SH-SY5Y (cell line): ENCODE measurements around the gene BARX1.

Experiments used
- GATA2 ChIP-seq: IDR thresholded peaks from 2 replicates; pipeline ENCODE4 v1.6.1; 2011; ENCODE audit warnings: mild to moderate bottlenecking, low read depth, low read length
- GATA3 ChIP-seq: IDR thresholded peaks from 2 replicates; pipeline ENCODE4 v1.6.1; 2011; ENCODE audit warnings: low read depth, mild to moderate bottlenecking, low read length, moderate library complexity

BARX1 gene

DNA sequence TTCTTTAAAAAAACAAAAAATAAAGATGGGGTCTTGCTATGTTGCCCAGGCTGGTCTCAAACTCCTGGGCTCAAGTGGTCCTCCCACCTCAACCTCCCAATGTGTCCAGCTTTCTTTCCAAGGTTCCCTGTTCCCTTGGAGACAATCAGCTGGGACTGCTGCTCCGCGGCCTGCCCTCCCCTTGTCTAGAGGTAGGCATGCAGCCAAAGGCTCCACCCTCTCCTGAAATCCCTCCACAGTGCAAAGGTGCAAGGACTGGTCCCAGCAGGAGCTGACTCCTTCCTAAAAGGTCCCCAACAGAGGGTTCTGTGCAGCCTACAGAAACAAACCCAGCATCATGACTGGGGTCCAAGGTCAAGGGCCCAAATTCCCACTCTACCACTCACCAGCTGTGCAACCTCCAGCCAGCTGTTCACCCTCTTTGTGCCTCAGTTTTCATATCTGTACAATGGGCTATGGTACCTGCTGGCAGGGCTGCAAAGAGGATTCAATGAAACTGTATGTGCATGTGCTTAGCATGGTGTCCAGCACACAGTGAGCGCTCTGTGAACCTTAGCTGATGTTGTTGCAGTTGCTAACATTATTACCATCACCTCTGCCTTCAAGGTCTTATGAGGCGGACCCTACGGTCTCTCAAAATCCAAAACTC is 47.5 kb downstream of the BARX1 start:
- no peak for TF ChIP-seq GATA3
- TF ChIP-seq GATA2, result no peak

GRCh38 chr9:93906195-93906880 is 48.8 kb downstream of the BARX1 start:
- no peak for TF ChIP-seq GATA2

- TF ChIP-seq GATA2, result no peak
- TF ChIP-seq GATA3, result no peak
Observed at GRCh38 chr9:93905473-93906133, 49.6 kb downstream of the BARX1 start.

DNA sequence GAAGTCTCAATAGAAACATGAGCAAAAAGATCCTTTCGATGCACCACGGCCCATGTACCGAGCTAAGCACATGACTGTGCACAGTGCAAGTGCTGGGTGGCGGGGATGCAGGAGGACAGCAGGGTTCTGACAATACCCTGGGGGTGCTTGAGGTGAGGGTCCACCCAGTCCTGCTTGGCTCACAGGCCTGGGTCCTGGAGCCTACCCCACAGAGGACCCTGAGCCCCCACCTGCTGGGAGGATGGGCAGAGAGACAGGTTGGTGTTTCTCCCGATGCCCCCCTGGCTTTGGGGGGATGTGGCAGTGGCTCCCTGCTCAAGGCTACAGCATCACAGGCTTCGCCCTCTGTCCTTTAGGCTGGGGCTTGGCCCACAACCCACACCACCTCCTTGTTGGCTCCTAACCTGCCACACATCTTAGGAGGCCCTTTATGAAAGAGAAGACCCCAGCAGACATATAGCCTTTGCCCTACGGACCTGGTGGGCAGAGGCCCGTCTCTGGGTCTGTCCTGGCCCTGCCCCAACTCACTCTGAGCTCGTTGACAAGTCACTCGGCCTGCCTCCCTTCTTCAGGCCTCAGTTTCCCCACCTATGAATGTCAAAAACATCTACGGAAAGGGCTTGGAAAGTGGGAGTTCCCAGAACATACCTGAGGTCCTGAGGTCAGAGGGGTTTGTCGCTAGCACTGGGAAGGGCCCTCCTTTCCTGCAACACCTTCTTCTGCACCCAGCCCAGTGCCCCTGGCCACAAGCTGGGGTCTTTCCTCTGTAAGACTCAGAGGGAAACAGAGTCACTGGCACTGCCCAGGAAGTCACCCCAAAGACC is 50.3 kb downstream of the BARX1 start:
- no peak for TF ChIP-seq GATA2
- TF ChIP-seq GATA3, result no peak

DNA sequence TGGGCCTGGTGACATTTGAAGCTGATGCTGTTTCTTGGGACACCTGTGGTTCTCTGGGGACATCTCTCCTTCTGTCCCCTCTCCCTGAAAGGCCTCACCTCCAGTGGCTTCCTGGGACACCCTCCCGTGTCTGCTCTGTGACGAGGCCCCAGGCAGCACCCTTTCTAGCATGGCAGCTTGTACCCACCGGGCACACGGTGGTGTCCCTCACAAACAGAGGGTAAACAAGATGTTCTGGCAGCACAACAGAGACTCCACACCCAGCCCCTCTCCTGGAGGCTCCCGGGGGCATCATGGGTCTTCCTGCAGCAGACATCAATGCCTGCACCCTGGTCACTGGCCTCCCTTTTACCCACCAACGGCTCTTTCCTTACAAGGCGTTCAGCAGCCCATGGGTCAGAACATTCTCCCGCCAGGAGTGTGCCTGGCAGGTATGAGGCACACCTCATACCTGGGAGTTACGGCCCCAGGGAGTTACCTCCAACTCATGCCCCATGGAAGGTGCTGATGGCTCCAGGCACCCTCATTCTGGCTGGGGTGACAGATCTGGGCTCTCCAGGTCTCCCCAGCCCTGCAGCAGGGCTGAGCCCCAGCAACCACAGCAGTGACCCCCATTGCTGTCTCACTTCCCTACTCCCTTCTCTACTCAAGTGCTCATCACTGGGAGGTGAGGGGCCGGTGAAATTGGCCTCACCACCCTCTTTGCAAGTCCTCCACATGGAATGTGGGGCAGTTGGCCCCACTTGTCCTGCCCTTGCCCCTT is 51.1 kb downstream of the BARX1 start:
- TF ChIP-seq GATA3, result no peak
- no peak for TF ChIP-seq GATA2

GRCh38 chr9:93902780-93903655 is 52.1 kb downstream of the BARX1 start:
- no peak for TF ChIP-seq GATA2
- TF ChIP-seq GATA3, result no peak

DNA sequence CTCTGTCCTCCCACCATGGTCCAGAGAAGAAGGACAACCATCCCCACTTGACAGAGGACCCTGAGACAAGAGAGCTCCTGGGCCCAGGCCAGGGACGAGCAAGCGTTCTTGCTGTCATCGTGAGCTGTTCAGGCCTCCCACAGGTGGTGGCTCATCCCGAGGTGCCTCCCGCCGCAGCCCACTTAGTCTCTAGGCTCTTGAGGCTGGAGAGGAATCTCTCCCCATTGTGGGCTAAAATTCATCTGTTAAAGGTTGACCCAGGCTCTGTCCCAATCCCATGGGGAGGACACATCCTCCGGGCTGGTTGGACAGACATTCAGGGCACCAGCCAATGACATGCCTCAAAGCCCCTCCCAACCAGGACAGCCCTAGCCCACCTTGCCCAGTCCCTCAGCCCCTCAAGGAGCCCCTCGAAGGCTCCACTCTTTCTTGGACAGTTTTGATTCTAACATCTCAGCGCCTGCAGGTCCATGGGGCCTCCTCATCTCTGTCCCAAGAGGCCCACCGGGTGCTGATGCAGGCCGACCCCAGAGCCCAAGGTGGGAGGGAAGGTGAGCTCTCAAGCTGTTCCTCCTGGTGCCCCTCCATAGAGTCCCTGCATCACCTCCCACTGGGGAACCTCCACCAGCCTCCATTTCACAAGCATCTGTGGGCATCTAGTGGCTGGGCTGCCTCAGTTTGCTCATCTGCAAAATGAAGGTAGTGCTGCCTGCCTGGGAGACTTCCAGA is 52.9 kb downstream of the BARX1 start:
- TF ChIP-seq GATA3, result no peak
- no peak for TF ChIP-seq GATA2
